ENCODE data around the gene OGG1. TPM values are rescaled to one million over a fixed set of nuclear protein-coding genes. Genes with fewer than 3 reads are reported as not detected.

Gene OGG1
- total RNA-seq, 1 donor from 2014 or later, result 15.3 TPM

DNA sequence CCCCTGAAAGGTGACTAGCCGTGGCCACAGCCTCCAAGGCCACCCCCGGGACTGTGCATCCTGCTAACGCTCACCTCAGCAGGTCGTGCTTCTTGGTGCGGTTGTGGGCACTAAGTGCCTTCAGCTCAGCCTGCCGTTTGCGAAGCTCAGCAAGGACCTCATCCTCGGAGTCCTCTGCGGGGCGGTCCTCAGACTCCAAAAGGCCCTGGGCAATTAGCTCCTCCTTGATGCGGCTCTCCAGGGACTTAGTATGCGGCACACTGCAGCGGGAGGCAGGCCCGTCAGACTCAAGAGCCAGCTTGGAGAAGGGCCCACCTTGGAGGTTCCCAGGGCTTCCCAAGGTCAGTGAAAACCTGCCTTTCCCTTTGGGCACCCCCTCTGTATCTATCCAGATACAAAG lies 34.2 kb downstream of the OGG1 start:
- no peak for FAIRE-seq
- H3K4me3 ChIP-seq (ENCODE audit: insufficient read depth, low read depth, low read length), result no peak overlapping the region
- peaks cover 28% of the 10 kb centered on the region for H3K4me1 Mint-ChIP-seq (ENCODE audit: low read depth, unreplicated experiment)
- H3K36me3 Mint-ChIP-seq (ENCODE audit: low read depth, unreplicated experiment), result peaks cover 24% of the 10 kb centered on the region
- H3K4me3 Mint-ChIP-seq (ENCODE audit: unreplicated experiment), result no peak overlapping the region
- no peak overlapping the region for H3K27ac ChIP-seq (ENCODE audit: low read depth, low read length)
- H3K9ac ChIP-seq (ENCODE audit: low read length), result no peak overlapping the region
- no peaks in the 10 kb centered on the region for H3K79me2 ChIP-seq (ENCODE audit: insufficient read depth, low read length)
- H3K36me3 ChIP-seq (ENCODE audit: insufficient read depth, low read length), result peaks cover 31% of the 10 kb centered on the region
- no peak overlapping the region for H2AFZ ChIP-seq (ENCODE audit: low read depth, low read length)
- H3K27me3 ChIP-seq (ENCODE audit: insufficient read depth, low read length), result no peaks in the 10 kb centered on the region
- H3K9me3 ChIP-seq (ENCODE audit: insufficient read depth, low read depth, low read length), result no peaks in the 10 kb centered on the region
- no peak overlapping the region for H3K27ac Mint-ChIP-seq (ENCODE audit: unreplicated experiment)
- H3K27me3 Mint-ChIP-seq (ENCODE audit: low read depth, unreplicated experiment), result no peaks in the 10 kb centered on the region
- no peak overlapping the region for H3K4me2 ChIP-seq (ENCODE audit: low read length)
- TF ChIP-seq, protein P1, sequence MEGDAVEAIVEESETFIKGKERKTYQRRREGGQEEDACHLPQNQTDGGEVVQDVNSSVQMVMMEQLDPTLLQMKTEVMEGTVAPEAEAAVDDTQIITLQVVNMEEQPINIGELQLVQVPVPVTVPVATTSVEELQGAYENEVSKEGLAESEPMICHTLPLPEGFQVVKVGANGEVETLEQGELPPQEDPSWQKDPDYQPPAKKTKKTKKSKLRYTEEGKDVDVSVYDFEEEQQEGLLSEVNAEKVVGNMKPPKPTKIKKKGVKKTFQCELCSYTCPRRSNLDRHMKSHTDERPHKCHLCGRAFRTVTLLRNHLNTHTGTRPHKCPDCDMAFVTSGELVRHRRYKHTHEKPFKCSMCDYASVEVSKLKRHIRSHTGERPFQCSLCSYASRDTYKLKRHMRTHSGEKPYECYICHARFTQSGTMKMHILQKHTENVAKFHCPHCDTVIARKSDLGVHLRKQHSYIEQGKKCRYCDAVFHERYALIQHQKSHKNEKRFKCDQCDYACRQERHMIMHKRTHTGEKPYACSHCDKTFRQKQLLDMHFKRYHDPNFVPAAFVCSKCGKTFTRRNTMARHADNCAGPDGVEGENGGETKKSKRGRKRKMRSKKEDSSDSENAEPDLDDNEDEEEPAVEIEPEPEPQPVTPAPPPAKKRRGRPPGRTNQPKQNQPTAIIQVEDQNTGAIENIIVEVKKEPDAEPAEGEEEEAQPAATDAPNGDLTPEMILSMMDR (IDR thresholded peaks at IDR 0.05; ENCODE audit: insufficient read depth, low read depth, low read length), result no peak
- no peak for TF ChIP-seq EZH2 (IDR thresholded peaks at IDR 0.05; ENCODE audit: insufficient read depth, low read length)
- no peaks in the 10 kb centered on the region for H3K9me3 Mint-ChIP-seq (ENCODE audit: unreplicated experiment)
- H4K20me1 ChIP-seq (ENCODE audit: insufficient read depth, low read length), result no peaks in the 10 kb centered on the region
- DNase-seq (ENCODE audit: low read depth), result no peak
- peaks cover 1% of the 10 kb centered on the region for H3K4me1 ChIP-seq (ENCODE audit: insufficient read depth, low read length)

DNA sequence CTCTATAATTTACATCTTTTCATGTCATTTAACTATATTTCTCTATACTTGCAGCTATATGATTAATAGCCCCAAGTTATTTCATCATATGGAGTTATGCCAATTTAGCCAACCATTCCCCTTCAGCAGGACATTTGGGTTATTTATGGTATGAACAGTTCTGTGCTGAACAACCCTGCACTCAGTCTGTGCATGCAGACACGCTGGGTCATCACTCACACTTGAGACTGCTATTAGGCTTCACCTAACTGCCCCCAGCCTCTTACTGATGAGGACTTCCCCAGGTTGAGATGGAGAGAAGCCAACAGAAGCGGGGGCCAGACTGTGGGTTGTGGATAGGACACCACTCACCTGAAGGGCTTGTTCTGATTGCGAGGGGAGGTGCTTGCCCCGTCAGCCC lies 35.2 kb downstream of the OGG1 start:
- Mint-ChIP-seq H3K4me3 (ENCODE audit: unreplicated experiment) (no peak overlapping the region), H3K9me3 (ENCODE audit: unreplicated experiment) (no peaks in the 10 kb centered on the region), H3K4me1 (ENCODE audit: low read depth, unreplicated experiment) (peaks cover 19% of the 10 kb centered on the region), H3K27me3 (ENCODE audit: low read depth, unreplicated experiment) (no peaks in the 10 kb centered on the region), H3K36me3 (ENCODE audit: low read depth, unreplicated experiment) (peaks cover 31% of the 10 kb centered on the region), H3K27ac (ENCODE audit: unreplicated experiment) (no peak overlapping the region)
- Histone ChIP-seq H3K79me2 (ENCODE audit: insufficient read depth, low read length) (no peaks in the 10 kb centered on the region), H3K36me3 (ENCODE audit: insufficient read depth, low read length) (peaks cover 31% of the 10 kb centered on the region), H3K27me3 (ENCODE audit: insufficient read depth, low read length) (no peaks in the 10 kb centered on the region), H3K4me1 (ENCODE audit: insufficient read depth, low read length) (no peaks in the 10 kb centered on the region), H2AFZ (ENCODE audit: low read depth, low read length) (no peak overlapping the region), H3K4me3 (ENCODE audit: insufficient read depth, low read depth, low read length) (no peak overlapping the region), H3K4me2 (ENCODE audit: low read length) (no peak overlapping the region), H4K20me1 (ENCODE audit: insufficient read depth, low read length) (no peaks in the 10 kb centered on the region), H3K27ac (ENCODE audit: low read depth, low read length) (no peak overlapping the region), H3K9ac (ENCODE audit: low read length) (no peak overlapping the region), H3K9me3 (ENCODE audit: insufficient read depth, low read depth, low read length) (no peaks in the 10 kb centered on the region)
- FAIRE-seq, result no peak
- TF ChIP-seq, protein P1 (IDR thresholded peaks at IDR 0.05; ENCODE audit: insufficient read depth, low read depth, low read length), result no peak
- no peak for TF ChIP-seq EZH2 (IDR thresholded peaks at IDR 0.05; ENCODE audit: insufficient read depth, low read length)
- no peak for DNase-seq (ENCODE audit: low read depth)

DNA sequence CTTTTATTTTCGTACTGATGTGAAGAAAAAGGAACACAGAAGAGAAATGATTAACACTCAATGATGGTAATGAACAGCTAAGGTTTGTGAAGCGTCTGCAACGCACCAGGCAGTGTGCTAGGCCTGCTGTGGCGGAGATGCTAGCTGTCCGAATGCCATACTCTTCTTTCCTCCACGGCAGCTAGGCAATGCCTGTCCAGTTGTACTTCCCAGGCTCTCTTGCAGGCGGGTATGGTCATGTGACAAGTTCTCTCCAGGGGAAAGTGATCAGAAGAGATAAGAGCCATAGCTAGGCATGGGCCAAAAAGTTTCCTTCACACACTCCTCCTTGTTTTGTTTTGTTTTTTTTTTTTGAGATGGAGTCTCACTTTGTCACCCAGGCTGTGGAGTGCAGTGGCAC lies 35.9 kb downstream of the OGG1 start:
- no peak overlapping the region for H3K9ac ChIP-seq (ENCODE audit: low read length)
- Mint-ChIP-seq H3K27ac (ENCODE audit: unreplicated experiment) (no peak overlapping the region), H3K9me3 (ENCODE audit: unreplicated experiment) (no peaks in the 10 kb centered on the region), H3K4me3 (ENCODE audit: unreplicated experiment) (no peak overlapping the region), H3K4me1 (ENCODE audit: low read depth, unreplicated experiment) (peaks cover 13% of the 10 kb centered on the region), H3K36me3 (ENCODE audit: low read depth, unreplicated experiment) (peaks cover 32% of the 10 kb centered on the region), H3K27me3 (ENCODE audit: low read depth, unreplicated experiment) (no peaks in the 10 kb centered on the region)
- no peak for FAIRE-seq
- H3K9me3 ChIP-seq (ENCODE audit: insufficient read depth, low read depth, low read length), result no peaks in the 10 kb centered on the region
- H3K27me3 ChIP-seq (ENCODE audit: insufficient read depth, low read length), result no peaks in the 10 kb centered on the region
- H3K4me3 ChIP-seq (ENCODE audit: insufficient read depth, low read depth, low read length), result no peak overlapping the region
- no peaks in the 10 kb centered on the region for H4K20me1 ChIP-seq (ENCODE audit: insufficient read depth, low read length)
- H3K27ac ChIP-seq (ENCODE audit: low read depth, low read length), result no peak overlapping the region
- DNase-seq (ENCODE audit: low read depth), result no peak
- H3K4me2 ChIP-seq (ENCODE audit: low read length), result no peak overlapping the region
- no peak overlapping the region for H2AFZ ChIP-seq (ENCODE audit: low read depth, low read length)
- H3K79me2 ChIP-seq (ENCODE audit: insufficient read depth, low read length), result peaks cover 2% of the 10 kb centered on the region
- H3K36me3 ChIP-seq (ENCODE audit: insufficient read depth, low read length), result peaks cover 28% of the 10 kb centered on the region
- TF ChIP-seq, protein P1 (IDR thresholded peaks at IDR 0.05; ENCODE audit: insufficient read depth, low read depth, low read length), result no peak
- TF ChIP-seq EZH2 (IDR thresholded peaks at IDR 0.05; ENCODE audit: insufficient read depth, low read length), result no peak
- no peaks in the 10 kb centered on the region for H3K4me1 ChIP-seq (ENCODE audit: insufficient read depth, low read length)

Measured in astrocyte (in vitro differentiated cells and primary cell).